Neural cell (in vitro differentiated cells): ENCODE measurements around the gene HDAC4. TPM values are rescaled to one million over a fixed set of nuclear protein-coding genes. Genes with fewer than 3 reads are reported as not detected.

Source experiments
- H2AFZ ChIP-seq: fragments of 200-600, 300-800 bp; sonication (generic), shearing (Covaris generic); 2 replicates; pipeline ENCODE4 v1.6.0; 2014; ENCODE audit warnings: low read depth, mild to moderate bottlenecking, antibody characterized with exemption, low read length, moderate library complexity
- H3F3A ChIP-seq: fragments of 200-600 bp; shearing (Covaris generic); 2 replicates; pipeline ENCODE4 v1.6.1; 2016; ENCODE audit warnings: mild to moderate bottlenecking, moderate library complexity, mixed read lengths, antibody characterized with exemption, low read length; ENCODE audit not compliant: insufficient read depth, poor library complexity, severe bottlenecking
- H3K27ac ChIP-seq: fragments of 200-600, 300-800 bp; sonication (generic), shearing (Covaris generic); 2 replicates; pipeline ENCODE4 v1.5.1; 2014; ENCODE audit warnings: mild to moderate bottlenecking, low read length, moderate library complexity
- H3K27me3 ChIP-seq: fragments of 300-800, 200-600 bp; sonication (generic), shearing (Covaris generic); 2 replicates; pipeline ENCODE4 v1.6.0; 2014; ENCODE audit warnings: mild to moderate bottlenecking, low read depth, low read length, moderate library complexity; ENCODE audit not compliant: insufficient read depth
- H3K36me3 ChIP-seq: fragments of 300-800, 200-600 bp; sonication (generic), shearing (Covaris generic); 2 replicates; pipeline ENCODE4 v1.5.1; 2014; ENCODE audit warnings: mild to moderate bottlenecking, antibody characterized with exemption, low read length, moderate library complexity; ENCODE audit not compliant: insufficient read depth
- H3K4me2 ChIP-seq: fragments of 300-800, 200-600 bp; sonication (generic), shearing (Covaris generic); 2 replicates; pipeline ENCODE4 v1.6.0; 2014; ENCODE audit warnings: mild to moderate bottlenecking, low read length
- H3K4me3 ChIP-seq: fragments of 300-800, 200-600 bp; sonication (generic), shearing (Covaris generic); 2 replicates; pipeline ENCODE4 v1.5.1; 2014; ENCODE audit warnings: mild to moderate bottlenecking, low read length, moderate library complexity
- H3K79me2 ChIP-seq: fragments of 200-600 bp; shearing (Covaris generic); replicated peaks from 2 replicates; pipeline ENCODE4 v1.6.0; 2014; ENCODE audit warnings: mild to moderate bottlenecking, low read length, moderate library complexity; ENCODE audit not compliant: insufficient read depth
- H3K9ac ChIP-seq: fragments of 300-800, 200-600 bp; sonication (generic), shearing (Covaris generic); 2 replicates; pipeline ENCODE4 v1.6.1; 2016; ENCODE audit warnings: mild to moderate bottlenecking, low read length, mixed read lengths
- H3K9me2 ChIP-seq: fragments of 200-600 bp; shearing (Covaris generic); 2 replicates; pipeline ENCODE4 v1.6.1; 2016; ENCODE audit warnings: mild to moderate bottlenecking, low read length, mixed read lengths; ENCODE audit not compliant: insufficient read depth
- H3K9me3 ChIP-seq: fragments of 200-600, 300-800 bp; sonication (generic), shearing (Covaris generic); 2 replicates; pipeline ENCODE4 v1.6.1; 2016; ENCODE audit warnings: mild to moderate bottlenecking, mixed run types, low read length, moderate library complexity, mixed read lengths
- H4K20me1 ChIP-seq: fragments of 200-600 bp; shearing (Covaris generic); 2 replicates; pipeline ENCODE4 v1.6.1; 2016; ENCODE audit warnings: mild to moderate bottlenecking, mixed run types; ENCODE audit not compliant: insufficient read depth
- CTCF ChIP-seq: fragments of 450-650 bp; IDR thresholded peaks from 2 replicates; pipeline ENCODE4 v1.5.1; 2014; ENCODE audit warnings: antibody characterized with exemption, mild to moderate bottlenecking, moderate library complexity; ENCODE audit not compliant: poor library complexity, severe bottlenecking
- EP300 ChIP-seq: fragments of 450-650 bp; conservative IDR thresholded peaks from 2 replicates; pipeline ENCODE4 v1.6.1; 2014; ENCODE audit warnings: antibody characterized with exemption, mild to moderate bottlenecking, moderate library complexity; ENCODE audit not compliant: poor library complexity, severe bottlenecking
- EZH2 ChIP-seq: fragments of 200-600, 300-800 bp; shearing (Covaris generic), sonication (generic); IDR thresholded peaks from 2 replicates; pipeline ENCODE4 v1.6.1; 2014; ENCODE audit warnings: antibody characterized with exemption, low read length, borderline replicate concordance, mild to moderate bottlenecking; ENCODE audit not compliant: insufficient read depth, poor library complexity, severe bottlenecking
- MXI1 ChIP-seq: fragments of 450-650 bp; conservative IDR thresholded peaks from 2 replicates; pipeline ENCODE4 v1.6.1; 2014; ENCODE audit warnings: antibody characterized with exemption, mild to moderate bottlenecking; ENCODE audit not compliant: poor library complexity, severe bottlenecking
- POLR2AphosphoS5 ChIP-seq: IDR thresholded peaks from 2 replicates; pipeline ENCODE4 v1.6.1; 2012
- RAD21 ChIP-seq: fragments of 450-650 bp; conservative IDR thresholded peaks from 2 replicates; pipeline ENCODE4 v1.6.1; 2014; ENCODE audit warnings: antibody characterized with exemption, mild to moderate bottlenecking, moderate library complexity
- SMC3 ChIP-seq: fragments of 450-650 bp; conservative IDR thresholded peaks from 2 replicates; pipeline ENCODE4 v1.6.1; 2014; ENCODE audit warnings: antibody characterized with exemption, mild to moderate bottlenecking, moderate library complexity; ENCODE audit not compliant: poor library complexity
- TAF1 ChIP-seq: IDR thresholded peaks from 2 replicates; pipeline ENCODE4 v1.6.1; 2012; ENCODE audit warnings: low read depth
- polyA plus RNA-seq: library from polyadenylated mRNA; depleted of rRNA; stranded (reverse); fragments of >200 nt; gene quantifications from 2 replicates; pipeline ENCODE4 v1.2.3, GENCODE V29; 2014
- TF ChIP-seq, protein P1 (sequence below): IDR thresholded peaks from 2 replicates; pipeline ENCODE4 v1.6.1; 2012; ENCODE audit warnings: borderline replicate concordance

HDAC4 gene
- polyA plus RNA-seq, 1 donor from 2014 or later = 3.4 TPM

GRCh38 chr2:239046822-239047221 lies 354.0 kb downstream of the HDAC4 start:
- H3K9me3 ChIP-seq = no peaks in the 10 kb centered on the region

DNA sequence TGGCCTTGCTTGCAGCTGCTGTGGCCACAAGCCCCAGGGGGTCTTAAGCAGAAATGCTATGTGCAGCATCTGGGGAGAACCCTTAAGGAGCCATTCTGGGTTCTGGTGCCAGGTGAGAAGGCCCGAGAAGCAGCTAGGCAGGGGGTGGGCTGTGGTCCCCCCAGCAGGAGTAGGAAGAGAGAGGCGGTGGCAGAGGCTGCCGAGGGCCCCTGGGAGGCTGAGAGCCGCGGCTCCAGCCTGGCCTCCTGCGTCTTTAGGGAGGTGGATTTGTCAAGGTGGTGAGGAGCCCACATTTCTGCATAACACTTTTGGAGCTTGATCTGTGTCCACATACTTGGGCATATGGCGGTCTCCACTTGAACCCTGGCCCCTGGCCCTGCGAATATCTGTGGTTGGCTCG lies 356.5 kb downstream of the HDAC4 start:
- Histone ChIP-seq H3K27me3 (no peaks in the 10 kb centered on the region), H4K20me1 (no peaks in the 10 kb centered on the region), H3K36me3 (no peaks in the 10 kb centered on the region), H3K9me3 (no peaks in the 10 kb centered on the region), H2AFZ (no peak overlapping the region), H3K9me2 (no peaks in the 10 kb centered on the region), H3F3A (no peaks in the 10 kb centered on the region), H3K4me3 (no peak overlapping the region), H3K79me2 (no peaks in the 10 kb centered on the region), H3K4me2 (no peak overlapping the region), H3K9ac (no peak overlapping the region), H3K27ac (no peak overlapping the region)
- TF ChIP-seq CTCF (no peak), EZH2 (no peak), TAF1 (no peak), MXI1 (no peak), SMC3 (no peak), POLR2AphosphoS5 (no peak), RAD21 (no peak), EP300 (no peak)
- TF ChIP-seq, protein P1, sequence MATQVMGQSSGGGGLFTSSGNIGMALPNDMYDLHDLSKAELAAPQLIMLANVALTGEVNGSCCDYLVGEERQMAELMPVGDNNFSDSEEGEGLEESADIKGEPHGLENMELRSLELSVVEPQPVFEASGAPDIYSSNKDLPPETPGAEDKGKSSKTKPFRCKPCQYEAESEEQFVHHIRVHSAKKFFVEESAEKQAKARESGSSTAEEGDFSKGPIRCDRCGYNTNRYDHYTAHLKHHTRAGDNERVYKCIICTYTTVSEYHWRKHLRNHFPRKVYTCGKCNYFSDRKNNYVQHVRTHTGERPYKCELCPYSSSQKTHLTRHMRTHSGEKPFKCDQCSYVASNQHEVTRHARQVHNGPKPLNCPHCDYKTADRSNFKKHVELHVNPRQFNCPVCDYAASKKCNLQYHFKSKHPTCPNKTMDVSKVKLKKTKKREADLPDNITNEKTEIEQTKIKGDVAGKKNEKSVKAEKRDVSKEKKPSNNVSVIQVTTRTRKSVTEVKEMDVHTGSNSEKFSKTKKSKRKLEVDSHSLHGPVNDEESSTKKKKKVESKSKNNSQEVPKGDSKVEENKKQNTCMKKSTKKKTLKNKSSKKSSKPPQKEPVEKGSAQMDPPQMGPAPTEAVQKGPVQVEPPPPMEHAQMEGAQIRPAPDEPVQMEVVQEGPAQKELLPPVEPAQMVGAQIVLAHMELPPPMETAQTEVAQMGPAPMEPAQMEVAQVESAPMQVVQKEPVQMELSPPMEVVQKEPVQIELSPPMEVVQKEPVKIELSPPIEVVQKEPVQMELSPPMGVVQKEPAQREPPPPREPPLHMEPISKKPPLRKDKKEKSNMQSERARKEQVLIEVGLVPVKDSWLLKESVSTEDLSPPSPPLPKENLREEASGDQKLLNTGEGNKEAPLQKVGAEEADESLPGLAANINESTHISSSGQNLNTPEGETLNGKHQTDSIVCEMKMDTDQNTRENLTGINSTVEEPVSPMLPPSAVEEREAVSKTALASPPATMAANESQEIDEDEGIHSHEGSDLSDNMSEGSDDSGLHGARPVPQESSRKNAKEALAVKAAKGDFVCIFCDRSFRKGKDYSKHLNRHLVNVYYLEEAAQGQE = no peak

More at GRCh38 chr2:239046822-239047221, 354.0 kb downstream of the HDAC4 start:
- H4K20me1 ChIP-seq = no peaks in the 10 kb centered on the region
- H2AFZ ChIP-seq = no peak overlapping the region
- no peak overlapping the region for H3K27ac ChIP-seq
- no peak overlapping the region for H3K4me2 ChIP-seq
- no peaks in the 10 kb centered on the region for H3F3A ChIP-seq
- no peak overlapping the region for H3K4me3 ChIP-seq
- H3K79me2 ChIP-seq = no peaks in the 10 kb centered on the region
- H3K27me3 ChIP-seq = no peaks in the 10 kb centered on the region
- H3K9ac ChIP-seq = no peak overlapping the region
- TF ChIP-seq POLR2AphosphoS5 = no peak
- TF ChIP-seq, protein P1 = no peak
- TF ChIP-seq SMC3 = no peak
- TF ChIP-seq TAF1 = no peak
- no peak for TF ChIP-seq MXI1
- no peak for TF ChIP-seq RAD21
- no peak for TF ChIP-seq CTCF
- TF ChIP-seq EZH2 = no peak
- no peak for TF ChIP-seq EP300
- no peaks in the 10 kb centered on the region for H3K9me2 ChIP-seq
- H3K36me3 ChIP-seq = no peaks in the 10 kb centered on the region
